ENCODE data around the gene SEC14L3.

GRCh38 chr22:30421695-30422480 lies 49.9 kb downstream of the SEC14L3 start:
- no peak for TF ChIP-seq POLR2A (IDR thresholded peaks at IDR 0.05)
- TF ChIP-seq, protein P1, sequence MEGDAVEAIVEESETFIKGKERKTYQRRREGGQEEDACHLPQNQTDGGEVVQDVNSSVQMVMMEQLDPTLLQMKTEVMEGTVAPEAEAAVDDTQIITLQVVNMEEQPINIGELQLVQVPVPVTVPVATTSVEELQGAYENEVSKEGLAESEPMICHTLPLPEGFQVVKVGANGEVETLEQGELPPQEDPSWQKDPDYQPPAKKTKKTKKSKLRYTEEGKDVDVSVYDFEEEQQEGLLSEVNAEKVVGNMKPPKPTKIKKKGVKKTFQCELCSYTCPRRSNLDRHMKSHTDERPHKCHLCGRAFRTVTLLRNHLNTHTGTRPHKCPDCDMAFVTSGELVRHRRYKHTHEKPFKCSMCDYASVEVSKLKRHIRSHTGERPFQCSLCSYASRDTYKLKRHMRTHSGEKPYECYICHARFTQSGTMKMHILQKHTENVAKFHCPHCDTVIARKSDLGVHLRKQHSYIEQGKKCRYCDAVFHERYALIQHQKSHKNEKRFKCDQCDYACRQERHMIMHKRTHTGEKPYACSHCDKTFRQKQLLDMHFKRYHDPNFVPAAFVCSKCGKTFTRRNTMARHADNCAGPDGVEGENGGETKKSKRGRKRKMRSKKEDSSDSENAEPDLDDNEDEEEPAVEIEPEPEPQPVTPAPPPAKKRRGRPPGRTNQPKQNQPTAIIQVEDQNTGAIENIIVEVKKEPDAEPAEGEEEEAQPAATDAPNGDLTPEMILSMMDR (IDR thresholded peaks at IDR 0.05) = no peak
